SH-SY5Y (cell line): ENCODE data around the gene ITPRIP.

Source experiments
- GATA2 ChIP-seq: IDR thresholded peaks from 2 replicates; pipeline ENCODE4 v1.6.1; 2011; ENCODE audit warnings: mild to moderate bottlenecking, low read depth, low read length
- GATA3 ChIP-seq: IDR thresholded peaks from 2 replicates; pipeline ENCODE4 v1.6.1; 2011; ENCODE audit warnings: low read depth, mild to moderate bottlenecking, low read length, moderate library complexity

DNA sequence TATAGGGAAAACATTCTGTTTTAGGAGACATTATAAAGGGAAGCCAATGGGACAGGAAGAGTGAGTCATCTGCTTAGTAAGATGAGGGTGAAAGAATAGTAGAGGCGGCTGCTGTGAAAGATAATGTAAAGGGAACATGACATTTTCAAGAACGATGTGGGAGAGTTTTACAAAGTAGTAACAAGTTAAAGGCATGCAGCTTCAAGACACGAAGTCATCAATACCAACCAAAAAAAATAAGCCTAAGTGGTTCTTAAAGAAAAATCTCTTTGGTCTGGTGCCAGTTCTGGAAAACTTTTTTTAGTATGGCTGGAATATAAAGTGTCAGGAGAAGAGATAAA, 77.5 kb downstream of the ITPRIP start:
- TF ChIP-seq GATA3 (no peak), GATA2 (no peak)
